ENCODE results near the gene MYO5B. TPM values are rescaled to one million over a fixed set of nuclear protein-coding genes. Genes with fewer than 3 reads are reported as not detected.

The MYO5B gene
- total RNA-seq, 1 donor from 2014 or later = 0.20 TPM

- no peak for DNase-seq (ENCODE audit: low read depth, low spot score)
These were observed 268.7 kb downstream of the MYO5B start for GRCh38 chr18:49926106-49926745.

GRCh38 chr18:49924293-49924983, 270.5 kb downstream of the MYO5B start:
- DNase-seq (ENCODE audit: low read depth, low spot score) = no peak

GRCh38 chr18:49922228-49922627, 272.7 kb downstream of the MYO5B start:
- DNase-seq (ENCODE audit: low read depth, low spot score) = no peak

- DNase-seq (ENCODE audit: low read depth, low spot score) = no peak
These were observed 273.5 kb downstream of the MYO5B start for GRCh38 chr18:49921318-49921985.

- DNase-seq (ENCODE audit: low read depth, low spot score) = no peak
These were observed 274.2 kb downstream of the MYO5B start for GRCh38 chr18:49920731-49921130.

GRCh38 chr18:49917742-49918141, 277.2 kb downstream of the MYO5B start:
- DNase-seq (ENCODE audit: low read depth, low spot score) = no peak

GRCh38 chr18:49915352-49915751, 279.6 kb downstream of the MYO5B start:
- DNase-seq (ENCODE audit: low read depth, low spot score) = no peak

- DNase-seq (ENCODE audit: low read depth, low spot score) = no peak
These were observed 281.7 kb downstream of the MYO5B start for GRCh38 chr18:49913221-49913620.

GRCh38 chr18:49911427-49911826, 283.5 kb downstream of the MYO5B start:
- DNase-seq (ENCODE audit: low read depth, low spot score) = no peak

GRCh38 chr18:49910986-49911385, 284.0 kb downstream of the MYO5B start:
- DNase-seq (ENCODE audit: low read depth, low spot score) = no peak

- DNase-seq (ENCODE audit: low read depth, low spot score) = no peak
These were observed 284.9 kb downstream of the MYO5B start for GRCh38 chr18:49910019-49910418.

- DNase-seq (ENCODE audit: low read depth, low spot score) = no peak
These were observed 287.5 kb downstream of the MYO5B start for GRCh38 chr18:49907346-49907929.

- DNase-seq (ENCODE audit: low read depth, low spot score) = no peak
These were observed 289.2 kb downstream of the MYO5B start for GRCh38 chr18:49905771-49906170.

GRCh38 chr18:49904871-49905555, 289.9 kb downstream of the MYO5B start:
- no peak for DNase-seq (ENCODE audit: low read depth, low spot score)

GRCh38 chr18:49901862-49902340, 293.0 kb downstream of the MYO5B start:
- DNase-seq (ENCODE audit: low read depth, low spot score) = no peak

- no peak for DNase-seq (ENCODE audit: low read depth, low spot score)
These were observed 295.2 kb downstream of the MYO5B start for GRCh38 chr18:49899657-49900330.

GRCh38 chr18:49898421-49898820, 296.5 kb downstream of the MYO5B start:
- DNase-seq (ENCODE audit: low read depth, low spot score) = peak; percentile 50

- no peak for DNase-seq (ENCODE audit: low read depth, low spot score)
These were observed 300.3 kb downstream of the MYO5B start for GRCh38 chr18:49894517-49895226.

- DNase-seq (ENCODE audit: low read depth, low spot score) = no peak
These were observed 301.9 kb downstream of the MYO5B start for GRCh38 chr18:49893036-49893435.
